Cortex of kidney (tissue), 1 donor: Measurements from ENCODE around the gene KDM8.

ENCODE experiments used
- DNase-seq: peaks from one replicate; lab custom pipeline; 2025; lab: John Stamatoyannopoulos, UW

KDM8 gene

GRCh38 chr16:27216297-27216885 is 13.1 kb downstream of the KDM8 start:
- no peak for DNase-seq

GRCh38 chr16:27217256-27217655 is 13.9 kb downstream of the KDM8 start:
- no peak for DNase-seq

- DNase-seq, result no peak
Measured at GRCh38 chr16:27218756-27219155, 15.4 kb downstream of the KDM8 start.

- no peak for DNase-seq
Measured at GRCh38 chr16:27219161-27219560, 15.8 kb downstream of the KDM8 start.

- DNase-seq, result no peak
Measured at GRCh38 chr16:27220120-27220519, 16.8 kb downstream of the KDM8 start.

GRCh38 chr16:27220527-27220926 is 17.2 kb downstream of the KDM8 start:
- DNase-seq, result no peak

GRCh38 chr16:27220991-27221390 is 17.7 kb downstream of the KDM8 start:
- DNase-seq, result no peak

GRCh38 chr16:27221576-27222248 is 18.4 kb downstream of the KDM8 start:
- DNase-seq, result no peak

- no peak for DNase-seq
Measured at GRCh38 chr16:27222249-27223225, 19.2 kb downstream of the KDM8 start.

GRCh38 chr16:27223226-27223610 is 19.9 kb downstream of the KDM8 start:
- no peak for DNase-seq

- no peak for DNase-seq
Measured at GRCh38 chr16:27223701-27224100, 20.4 kb downstream of the KDM8 start.

- DNase-seq, result no peak
Measured at GRCh38 chr16:27224271-27224737, 21.0 kb downstream of the KDM8 start.

GRCh38 chr16:27224741-27225300 is 21.5 kb downstream of the KDM8 start:
- DNase-seq, result no peak

- DNase-seq, result no peak
Measured at GRCh38 chr16:27225536-27226360, 22.4 kb downstream of the KDM8 start.

GRCh38 chr16:27226476-27226875 is 23.1 kb downstream of the KDM8 start:
- no peak for DNase-seq

- no peak for DNase-seq
Measured at GRCh38 chr16:27226976-27227705, 23.8 kb downstream of the KDM8 start.

GRCh38 chr16:27228045-27228444 is 24.7 kb downstream of the KDM8 start:
- DNase-seq, result no peak

- no peak for DNase-seq
Measured at GRCh38 chr16:27228621-27229501, 25.5 kb downstream of the KDM8 start.

GRCh38 chr16:27229891-27230470 is 26.7 kb downstream of the KDM8 start:
- DNase-seq, result no peak
